ENCODE results near the gene RAI2.

RAI2 gene

DNA sequence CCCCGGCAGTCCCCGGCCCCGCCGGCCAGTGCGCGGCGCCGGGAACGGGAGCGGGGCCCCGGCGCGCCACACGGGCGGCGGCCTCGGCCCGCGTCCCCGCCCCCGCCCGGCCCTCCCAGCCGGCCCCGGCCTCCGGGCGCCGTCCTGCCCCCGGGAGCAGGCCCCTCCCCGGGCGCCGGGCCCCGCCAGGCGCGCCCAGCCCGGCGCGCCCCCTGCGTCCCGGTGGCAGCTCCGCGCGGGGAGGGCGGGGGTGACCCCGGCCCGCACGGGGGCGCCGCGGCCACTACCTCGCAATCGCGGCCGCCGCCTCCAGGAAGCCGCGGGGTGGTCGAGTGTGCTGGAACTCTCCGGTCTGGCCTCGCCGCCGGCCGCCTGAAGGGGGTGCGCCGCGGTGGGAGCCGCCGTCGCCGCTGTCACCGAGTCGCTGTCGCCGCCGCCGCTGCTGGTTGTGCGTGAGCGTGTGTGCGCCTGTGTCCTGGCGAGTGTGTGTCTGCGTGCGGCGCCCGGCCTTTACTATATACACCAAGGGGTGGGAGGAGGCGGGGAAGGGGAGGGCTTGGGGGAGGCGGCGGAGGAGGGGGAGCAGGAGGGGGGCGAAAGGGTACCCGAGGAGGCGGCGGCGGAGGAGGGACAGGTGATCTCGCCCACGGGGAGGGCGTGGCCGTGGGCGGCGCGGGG lies at the start of gene RAI2:
TSS of gene RAI2 (minus strand) at position 488 of the 678 bp plus-strand sequence. CDS start 59,288 bp downstream, outside the sequence.
- DNase-seq, result no peak

DNA sequence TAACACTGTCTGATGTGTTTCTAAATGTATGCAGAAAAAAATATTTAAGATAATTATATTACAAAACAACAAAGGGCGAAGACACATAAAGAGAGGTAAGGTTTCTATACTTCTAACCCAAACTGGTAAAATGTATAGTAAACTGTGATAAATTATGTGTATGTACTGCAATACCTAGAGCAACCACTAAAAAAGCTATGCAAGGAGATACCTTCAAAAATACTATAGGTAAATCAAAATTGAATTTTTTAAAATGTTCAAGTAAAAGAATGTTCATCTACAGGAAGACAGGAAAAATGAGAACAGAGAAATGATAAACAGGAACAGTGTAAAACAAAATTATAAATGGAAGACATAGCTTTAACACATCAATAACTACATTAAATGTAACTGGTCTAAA lies 27.3 kb upstream of the RAI2 start:
- no peak for DNase-seq

DNA sequence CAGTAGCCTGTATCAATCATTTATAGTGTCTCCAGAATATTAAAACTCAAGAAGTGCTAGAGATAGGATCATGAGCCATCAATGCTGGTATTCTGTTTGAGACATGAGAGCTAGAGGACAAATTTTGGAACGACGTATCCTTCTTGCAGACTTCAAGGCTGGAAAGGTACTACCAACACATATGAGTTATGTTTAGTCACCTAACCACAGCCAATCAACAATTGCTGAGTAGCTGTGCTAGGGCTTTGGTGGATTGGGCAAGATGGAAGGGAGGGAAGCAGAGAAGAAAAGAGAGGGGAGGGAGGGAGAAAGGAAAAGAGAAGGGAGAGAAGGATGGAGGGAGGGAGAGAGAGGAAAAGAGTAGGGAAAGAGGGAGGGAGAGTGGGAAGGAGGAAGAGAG lies 21.6 kb upstream of the RAI2 start:
- no peak for DNase-seq

DNA sequence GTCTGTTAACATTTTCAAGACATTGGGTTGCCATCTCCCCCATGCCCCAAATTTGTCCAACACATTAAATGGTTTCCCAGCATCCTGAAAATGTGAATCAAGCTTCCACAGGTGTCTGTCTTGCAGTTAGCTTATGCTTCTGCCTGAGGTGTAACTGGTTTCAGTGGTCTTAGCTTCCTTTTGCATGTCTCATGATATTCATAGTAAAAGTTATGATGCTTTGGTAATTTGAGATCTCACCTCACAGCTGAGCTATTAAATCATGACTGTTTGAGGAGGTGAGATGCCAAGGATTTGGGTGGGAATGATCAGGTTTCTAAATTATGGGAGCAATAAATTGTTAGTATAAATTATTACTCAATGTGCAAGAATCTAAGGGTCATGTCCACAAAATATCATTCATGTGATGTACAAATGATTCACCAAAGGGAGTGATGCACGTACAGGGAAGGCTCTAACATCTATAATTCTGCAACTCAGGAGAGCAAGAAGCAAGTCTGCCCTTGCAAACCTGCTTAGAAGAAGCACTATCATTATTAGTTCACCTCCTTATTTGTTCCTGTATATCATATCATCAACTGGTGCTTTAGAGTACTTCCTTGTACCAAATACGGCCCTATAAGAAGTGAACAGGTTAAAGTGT lies 17.1 kb upstream of the RAI2 start:
- DNase-seq, result no peak

DNA sequence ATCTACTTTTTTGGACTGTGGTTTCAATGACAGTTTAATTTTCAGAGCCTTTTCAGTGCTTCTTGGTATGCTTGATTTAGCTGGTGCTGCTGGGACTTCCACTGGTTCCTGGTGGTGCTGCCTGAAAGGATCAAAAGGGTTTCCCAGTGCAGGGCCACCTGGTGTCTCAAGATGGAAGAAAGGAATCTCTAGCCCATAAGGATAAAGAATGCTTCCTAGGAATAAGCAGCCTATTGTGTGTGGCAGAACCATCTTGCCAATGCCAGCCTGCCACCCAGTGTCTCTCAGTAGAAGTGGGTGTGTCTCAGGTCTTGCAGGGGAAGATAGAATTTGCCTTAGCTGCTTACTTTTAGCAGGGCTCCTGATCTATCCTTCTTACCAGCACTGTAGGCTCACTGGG lies 15.0 kb upstream of the RAI2 start:
- no peak for DNase-seq

DNA sequence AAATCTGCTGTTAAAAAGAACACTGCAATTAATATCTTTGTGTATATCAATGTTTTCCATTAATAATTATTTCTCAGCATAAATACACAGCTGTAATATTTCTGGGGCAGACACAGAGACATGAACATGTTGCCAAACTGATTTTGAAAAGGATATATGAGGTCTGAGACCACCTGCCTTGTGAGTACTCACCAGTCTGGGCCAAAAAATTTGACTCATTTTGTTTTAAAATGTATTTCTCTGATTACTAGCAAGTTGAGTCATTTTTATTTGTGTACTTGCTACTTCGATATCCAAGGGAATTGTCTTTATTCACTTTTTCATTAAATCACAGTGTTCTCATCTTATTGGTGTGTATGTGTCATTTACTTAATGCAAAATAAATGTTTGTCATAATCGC lies 8.5 kb upstream of the RAI2 start:
- DNase-seq, result no peak

DNA sequence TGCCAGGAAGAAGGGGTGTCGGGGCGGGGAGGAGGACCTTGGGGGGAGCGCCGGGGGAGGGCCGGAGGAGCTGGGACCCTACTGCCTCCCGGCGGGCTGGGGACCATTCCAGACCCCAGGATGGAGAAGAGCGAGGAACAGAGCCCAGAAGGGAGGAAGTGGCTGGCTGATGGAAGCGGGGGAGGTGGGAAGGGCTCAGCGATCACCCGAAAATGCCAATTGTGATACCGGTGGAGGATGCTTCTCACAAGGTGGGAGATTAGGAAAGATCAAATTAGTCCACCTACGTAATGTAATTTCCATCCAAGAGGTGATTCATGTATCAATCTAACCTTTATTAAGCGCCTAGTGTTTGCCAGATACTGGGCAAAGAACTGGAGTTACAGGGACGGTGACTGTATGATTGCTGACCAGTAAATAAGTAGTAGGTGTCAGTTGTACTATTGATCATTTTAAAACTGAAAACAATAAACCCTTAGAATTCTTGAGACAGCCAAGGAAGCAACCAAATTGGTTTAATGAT lies 452 bp upstream of the RAI2 start:
- DNase-seq, result no peak

DNA sequence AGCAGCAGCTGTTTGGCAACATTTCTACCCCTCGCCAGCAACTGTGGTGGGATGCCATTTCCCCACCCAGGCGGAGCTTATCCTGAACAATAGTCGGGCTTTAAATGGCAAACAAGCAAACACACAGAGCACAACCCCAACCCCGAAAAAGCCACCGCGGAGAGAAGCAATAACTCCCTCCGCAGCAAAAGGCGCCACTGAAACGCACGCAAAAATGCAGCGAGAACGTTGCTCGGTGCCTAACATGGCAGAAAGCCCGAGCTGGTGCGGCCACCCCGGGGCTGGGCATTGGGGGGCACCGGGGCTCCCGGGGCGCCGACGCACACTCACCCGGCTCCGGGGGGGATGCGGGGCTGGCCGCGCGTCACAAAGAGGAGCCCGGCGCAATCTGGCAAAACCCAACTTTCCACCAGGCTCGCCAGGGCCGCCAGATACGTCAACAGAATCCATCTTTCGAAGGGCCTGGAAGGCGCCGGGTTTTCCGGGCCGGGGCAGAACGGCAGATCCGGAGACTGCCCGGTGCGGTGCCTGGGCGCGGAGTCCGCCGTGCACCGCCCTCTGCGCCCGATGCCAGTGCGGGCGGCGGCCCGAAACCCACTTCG lies 818 bp downstream of the RAI2 start:
- no peak for DNase-seq

DNA sequence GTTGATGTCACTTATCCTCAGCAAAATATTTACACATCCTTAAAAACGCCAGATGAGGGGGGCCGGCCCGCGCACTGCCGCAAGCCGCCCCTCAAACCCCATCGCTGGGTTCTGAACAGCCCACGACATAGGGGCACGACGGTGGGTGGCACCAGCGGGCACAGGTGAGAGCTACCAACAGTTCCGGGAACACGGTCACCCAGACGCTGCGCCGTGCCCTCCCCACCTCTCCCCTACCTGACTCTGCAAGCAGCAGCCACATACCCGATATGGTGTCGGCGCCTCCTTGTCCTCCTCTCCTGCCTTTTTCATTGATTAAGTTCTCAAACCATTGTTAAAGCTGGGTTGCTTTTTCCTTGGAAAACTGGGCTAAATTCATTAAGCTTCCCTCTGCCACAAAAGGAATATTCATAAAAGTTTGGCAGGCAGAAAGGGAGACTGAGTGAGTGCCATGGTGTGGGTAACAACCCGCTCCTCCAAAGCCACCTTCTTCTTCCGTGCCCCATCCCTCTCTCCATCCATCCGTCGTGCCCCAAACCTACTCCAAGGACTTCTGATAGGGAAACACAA lies 1.4 kb downstream of the RAI2 start:
- DNase-seq, result no peak

DNA sequence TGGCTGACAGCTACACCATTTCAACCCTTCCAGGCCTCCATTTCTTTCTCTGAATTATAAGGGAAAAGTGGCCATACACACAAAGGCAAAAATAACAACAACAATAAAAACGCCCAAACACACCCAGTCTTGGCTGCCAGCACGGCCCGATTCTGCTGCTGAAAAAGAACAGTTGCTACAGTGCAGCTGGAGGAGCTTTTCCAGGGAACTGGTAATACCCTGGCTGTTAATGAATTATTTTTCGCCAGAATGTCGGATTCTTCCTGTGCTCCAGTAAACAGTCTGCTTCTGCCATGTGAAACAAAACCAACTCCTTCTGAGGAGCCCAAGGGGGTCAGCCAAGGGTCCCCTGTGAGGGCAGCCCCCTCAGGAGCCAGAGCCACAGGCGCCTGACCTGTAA lies 6.6 kb downstream of the RAI2 start:
- no peak for DNase-seq

DNA sequence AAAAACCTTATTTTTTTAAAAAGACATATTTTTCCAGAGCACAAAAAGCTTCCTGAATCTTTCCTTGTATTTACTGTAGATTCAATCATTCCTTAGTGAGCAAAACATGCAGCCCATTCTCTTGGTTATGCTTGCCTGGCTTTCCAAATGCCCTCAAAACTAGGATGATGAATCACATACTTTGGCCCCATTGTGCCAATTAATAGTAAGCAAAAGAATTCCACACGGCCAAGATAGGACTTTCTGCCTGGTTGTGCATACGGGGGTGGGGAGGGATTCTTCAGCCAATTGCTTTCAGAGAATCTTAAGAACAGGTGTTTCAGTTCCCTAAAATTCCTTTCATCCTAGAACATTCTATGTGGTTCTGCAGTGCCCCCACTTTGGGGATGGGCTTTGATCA lies 7.0 kb downstream of the RAI2 start:
- DNase-seq, result no peak

DNA sequence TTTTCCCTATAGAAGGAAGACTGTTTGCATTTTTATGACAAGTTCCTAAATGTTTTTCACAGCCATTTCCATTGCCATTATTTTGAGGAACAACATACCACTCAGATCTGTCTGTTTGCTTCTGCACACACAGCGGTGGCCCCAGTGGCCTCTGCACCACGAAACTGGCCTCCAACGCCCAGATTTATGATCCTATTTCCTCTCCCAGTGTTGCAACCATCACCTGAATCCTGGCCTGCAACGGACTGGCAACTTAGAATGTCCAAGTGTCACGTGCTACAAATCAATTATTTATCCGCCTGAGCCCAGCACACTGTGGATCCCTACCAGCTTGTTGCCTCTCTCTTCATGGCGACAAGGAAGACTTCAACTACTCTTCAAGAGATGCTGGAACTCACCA lies 9.2 kb downstream of the RAI2 start:
- no peak for DNase-seq

DNA sequence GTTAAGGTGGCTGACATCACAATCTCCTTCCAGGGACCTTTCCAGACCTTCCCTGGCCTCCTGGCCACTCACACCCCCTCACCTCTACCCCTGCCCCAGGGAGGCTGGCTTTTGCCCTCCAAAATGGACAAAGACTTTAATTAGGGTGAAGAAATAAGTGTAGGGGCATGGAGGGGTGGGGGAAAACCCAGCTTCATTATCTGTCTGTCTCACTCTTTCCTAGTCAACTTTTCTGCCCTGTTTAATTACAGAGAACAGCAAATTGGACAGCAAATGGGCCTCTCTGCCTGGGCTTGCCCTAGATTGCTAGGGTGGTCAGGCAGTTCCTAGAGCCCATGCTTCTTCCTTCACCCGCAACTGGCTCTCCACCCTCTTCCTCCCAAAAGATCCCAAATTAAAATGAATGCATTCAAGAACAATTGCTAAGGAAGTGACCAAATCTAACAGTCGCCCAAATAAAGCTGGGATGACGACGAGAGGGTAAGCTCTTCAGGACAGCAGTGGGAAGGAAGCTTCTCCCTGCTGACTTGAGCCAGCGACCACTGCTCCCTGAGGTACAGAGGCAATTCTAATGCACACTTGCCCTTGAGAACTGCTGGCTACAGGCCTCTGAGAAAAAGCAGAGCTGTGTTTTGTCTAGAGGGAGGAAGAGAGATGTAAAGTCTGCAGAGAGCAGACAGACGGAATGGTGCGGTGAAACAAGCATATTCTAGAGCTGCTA lies 12.4 kb downstream of the RAI2 start:
- no peak for DNase-seq

DNA sequence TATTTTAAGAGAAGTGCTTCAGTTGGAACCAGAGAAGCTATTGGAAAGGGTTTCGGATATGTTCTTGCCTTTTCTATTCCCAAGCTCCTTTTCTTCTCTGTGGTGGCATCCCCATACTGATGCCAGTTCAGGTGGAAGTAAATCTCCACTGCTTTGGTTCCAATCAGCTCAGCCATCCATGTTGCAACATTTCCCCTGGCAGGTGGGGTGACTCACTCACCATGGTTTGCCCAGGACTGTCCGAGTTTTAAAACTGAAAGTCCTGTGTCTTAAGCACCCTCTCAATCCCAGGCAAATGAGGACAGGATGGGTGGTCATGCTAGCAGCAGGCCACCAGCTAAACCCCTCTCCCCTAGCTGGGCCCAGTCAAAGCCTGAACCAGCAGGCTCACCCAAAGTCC lies 15.1 kb downstream of the RAI2 start:
- DNase-seq, result no peak

DNA sequence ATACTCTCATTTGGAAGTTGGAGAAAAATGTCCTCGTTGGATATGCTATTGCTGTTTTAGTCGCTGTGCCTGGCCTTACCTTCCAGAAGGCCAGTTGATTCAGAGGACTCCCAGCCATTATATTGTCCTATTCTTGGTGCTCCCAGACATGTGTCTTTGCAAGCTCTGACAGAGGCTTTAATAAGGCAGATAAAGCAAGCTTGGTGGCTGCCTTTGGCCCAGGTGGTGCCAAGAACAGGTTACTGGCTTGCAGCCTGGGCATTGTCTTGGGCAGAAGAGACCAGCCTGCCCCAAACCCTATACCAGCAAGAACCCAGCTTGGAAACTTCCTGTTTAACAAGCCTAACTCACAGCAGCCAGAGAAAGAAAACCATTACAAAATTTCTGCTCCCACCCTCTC lies 16.9 kb downstream of the RAI2 start:
- DNase-seq, result no peak

DNA sequence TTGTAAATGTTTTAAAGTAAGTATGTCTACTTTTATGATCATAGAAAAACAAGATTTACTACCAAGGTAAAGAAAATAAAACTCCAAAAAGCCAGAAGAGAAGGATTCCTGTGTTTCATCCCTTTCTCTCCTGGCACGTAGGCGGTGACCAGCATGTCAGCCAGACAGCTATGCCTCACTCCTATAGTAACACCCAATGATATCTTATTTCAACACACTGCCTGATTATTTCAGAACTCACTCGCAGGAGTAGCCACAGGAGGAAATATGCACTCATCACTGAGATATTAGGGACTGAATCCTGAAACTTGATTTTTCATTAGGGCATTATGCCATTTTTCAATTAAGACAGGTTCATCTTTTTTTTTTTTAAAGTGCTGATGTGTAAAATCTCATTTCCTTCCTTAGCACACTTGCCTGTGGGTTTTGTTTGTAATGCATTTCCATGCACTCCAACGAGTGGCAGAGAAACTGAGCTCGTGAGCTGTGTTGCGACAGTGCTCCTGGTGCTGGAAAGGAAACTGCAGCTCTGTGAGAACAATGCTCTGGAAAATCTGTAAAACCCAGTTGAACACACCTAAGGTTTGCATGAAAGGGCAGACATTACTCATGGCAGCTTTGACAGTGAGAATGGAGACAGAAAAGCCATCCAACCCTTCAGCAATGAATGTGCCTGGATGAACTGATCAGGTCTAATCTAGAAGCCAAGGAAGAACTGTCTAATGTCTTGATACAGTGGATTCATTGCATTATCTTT lies 18.2 kb downstream of the RAI2 start:
- DNase-seq, result no peak

DNA sequence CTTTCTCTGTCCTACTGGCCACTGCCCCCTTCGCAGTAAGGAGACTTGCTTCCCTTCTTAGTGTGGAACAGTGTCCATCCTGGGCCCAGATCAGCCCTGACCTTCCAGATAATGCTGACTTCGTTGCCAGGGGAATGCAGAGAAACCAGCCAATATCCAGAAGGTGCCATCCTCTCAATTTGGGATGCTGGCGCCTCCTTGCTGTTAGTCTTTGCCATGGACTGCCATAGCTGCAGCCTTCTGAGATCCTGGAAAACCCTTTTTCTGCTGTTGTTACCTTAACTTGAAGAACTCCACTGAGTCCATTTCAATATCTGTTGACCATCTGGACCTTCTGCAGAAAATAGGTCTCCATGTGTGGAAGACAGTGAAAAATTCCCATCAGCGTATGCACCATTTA lies 21.8 kb downstream of the RAI2 start:
- DNase-seq, result no peak

DNA sequence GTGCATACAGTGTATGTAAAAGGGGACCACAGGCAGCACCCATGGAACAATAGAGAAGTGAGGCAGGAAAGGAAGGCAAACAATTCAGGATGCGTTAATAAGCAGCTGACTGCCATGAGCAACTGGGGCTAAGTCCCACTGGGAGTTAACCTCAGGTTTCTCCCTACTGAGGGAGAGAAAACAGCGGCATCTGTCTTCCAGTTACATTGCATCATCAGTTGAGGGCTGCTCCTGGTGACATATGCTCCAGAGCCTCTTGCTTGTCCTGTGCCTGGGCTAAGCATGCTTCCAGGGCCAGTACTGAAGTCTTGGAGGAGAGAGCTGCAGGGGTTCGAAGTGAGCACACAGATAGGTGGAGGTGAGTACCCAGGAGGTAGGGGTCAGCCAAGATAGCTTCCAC lies 24.3 kb downstream of the RAI2 start:
- DNase-seq, result no peak

DNA sequence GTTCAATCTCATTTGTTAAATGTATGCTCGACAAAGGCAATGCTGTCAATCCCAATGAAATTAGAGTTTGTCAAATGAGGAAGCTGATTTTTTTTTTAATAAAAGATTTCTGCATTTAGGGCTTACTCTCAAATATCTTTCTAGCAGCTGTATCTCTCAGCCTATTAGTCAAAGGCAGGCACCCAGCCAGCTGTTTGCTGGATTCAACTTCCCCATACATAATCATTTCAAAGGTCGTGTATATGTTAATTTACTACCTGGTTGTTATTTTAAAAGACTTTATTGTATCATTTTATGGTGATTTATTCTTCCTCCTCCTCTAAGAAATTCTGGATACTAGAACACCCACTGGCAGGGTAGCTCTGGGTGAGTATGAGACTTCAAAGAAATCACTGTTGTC lies 27.1 kb downstream of the RAI2 start:
- no peak for DNase-seq

DNA sequence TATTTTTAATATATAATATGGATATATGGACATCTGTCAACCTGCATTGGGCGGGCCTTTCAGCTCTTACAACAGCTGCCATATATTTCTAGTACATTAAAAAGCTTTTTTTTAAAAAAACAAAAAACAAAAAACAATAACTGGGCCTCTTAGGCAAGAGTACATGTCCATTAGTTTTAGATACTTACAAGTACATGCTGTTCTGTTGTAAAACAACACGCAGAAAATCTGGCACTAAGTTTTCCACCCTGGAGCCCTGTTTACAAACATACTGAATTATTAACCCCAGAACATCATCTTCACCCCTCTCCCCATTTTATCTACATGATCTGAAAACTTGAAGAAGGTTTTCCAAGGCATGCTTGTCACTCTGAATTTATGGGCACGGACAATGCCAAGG lies 29.8 kb downstream of the RAI2 start:
- no peak for DNase-seq

DNA sequence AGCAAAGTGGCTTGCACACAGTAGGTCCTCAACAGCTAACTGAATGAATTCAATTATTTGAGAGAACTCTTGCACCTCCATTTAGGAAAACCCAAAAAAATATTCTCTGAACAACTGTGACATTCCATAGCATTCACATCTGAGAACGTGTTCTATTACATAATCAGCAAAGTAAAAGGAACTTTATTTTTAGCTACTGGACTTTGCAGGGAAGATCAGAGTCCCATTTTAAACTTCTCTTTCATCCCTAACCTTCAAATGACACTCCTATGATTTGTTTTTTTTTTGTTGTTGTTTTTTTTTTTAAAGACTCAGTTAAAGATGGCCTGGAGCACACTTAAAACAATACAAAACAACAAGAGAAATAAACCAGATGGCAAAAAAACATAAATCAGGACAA lies 30.9 kb downstream of the RAI2 start:
- DNase-seq, result no peak

DNA sequence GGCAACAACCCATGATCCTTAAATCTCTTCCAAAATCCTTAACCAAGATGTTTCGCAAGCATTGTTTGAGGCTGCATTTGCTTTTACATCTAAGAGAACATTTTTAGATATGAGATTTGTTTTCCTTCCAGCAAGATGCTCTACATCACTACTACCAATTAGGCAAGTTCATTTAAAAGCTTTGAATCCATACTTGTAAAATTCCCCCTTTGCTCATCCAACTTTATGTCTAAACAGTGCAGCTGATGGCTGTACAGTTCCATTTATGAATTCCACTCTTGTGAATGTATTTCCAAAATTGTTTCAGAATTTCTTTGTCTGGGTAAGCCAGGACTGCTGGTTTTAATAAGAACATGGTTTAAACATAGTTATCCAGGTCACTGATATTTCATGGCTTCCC lies 31.5 kb downstream of the RAI2 start:
- DNase-seq, result no peak

DNA sequence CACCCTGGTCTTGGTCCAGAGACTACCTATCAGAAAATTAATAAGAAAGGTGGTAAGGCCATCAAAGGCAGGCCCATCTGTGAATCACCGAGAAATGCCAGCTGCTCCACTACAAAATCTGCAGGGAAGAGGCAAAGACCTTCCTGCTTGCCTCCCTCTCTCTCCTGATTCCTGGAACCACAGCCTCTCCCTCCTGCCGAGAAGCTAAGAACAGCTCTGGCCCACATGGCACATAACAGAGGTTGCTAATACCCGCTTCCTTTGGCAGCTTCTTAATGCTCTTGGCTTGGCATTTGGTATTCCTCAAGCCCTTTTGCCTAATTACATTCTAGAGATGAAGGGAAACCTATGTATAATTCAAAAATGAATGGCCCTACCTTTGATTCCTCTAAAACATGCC lies 32.9 kb downstream of the RAI2 start:
- DNase-seq, result no peak

Measured in activated CD8-positive, alpha-beta memory T cell treated with anti-CD3 and anti-CD28 coated beads for 24 hours (primary cell).